ENCODE results near the gene CLSTN2. TPM values are rescaled to one million over a fixed set of nuclear protein-coding genes. Genes with fewer than 3 reads are reported as not detected.

The CLSTN2 gene
- total and polyA plus RNA-seq, 4 donors = 0.13 to 20.6 (median 9.1) TPM

DNA sequence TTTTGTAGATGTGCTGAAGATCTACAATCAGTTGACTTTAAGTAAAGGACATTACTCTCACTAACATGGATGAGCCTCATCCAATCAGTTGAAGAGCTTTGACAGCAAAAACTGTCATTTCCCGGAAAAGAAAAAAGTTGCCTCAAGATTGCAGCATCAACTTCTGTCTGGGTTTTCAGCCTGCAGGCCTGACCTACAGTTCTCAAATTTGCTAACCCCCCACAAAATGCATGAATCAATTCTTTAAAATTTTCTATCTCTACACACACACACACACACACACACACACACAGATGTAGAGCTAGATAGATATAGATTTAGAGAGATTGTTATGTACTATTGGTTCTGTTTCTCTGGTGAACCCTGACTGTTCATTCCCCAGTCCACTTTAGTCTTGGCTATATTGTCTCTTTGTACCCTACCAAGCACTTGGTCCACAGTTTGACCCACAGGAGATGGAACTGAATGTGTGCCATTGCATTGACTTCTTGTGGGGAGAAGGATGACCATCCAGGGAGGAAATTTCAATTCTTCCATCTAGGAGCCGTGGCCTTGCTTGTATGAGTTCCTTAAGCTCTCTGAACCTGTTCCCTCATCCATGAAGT lies 228.3 kb downstream of the CLSTN2 start:
- intact Hi-C loops (cut with DNase I) = no loop called here
- WGBS, 2 donors = 95 to 98% methylated on average over 2 of the region's 2 CpGs
- ATAC-seq (ENCODE audit: low FRiP score) (no peak), DNase-seq (no peak)
- Histone ChIP-seq H3K27me3 (ENCODE audit: control insufficient read depth in 1 of 2, insufficient read depth in 2 of 2, low read length in 1 of 2) (no peaks in the 10 kb centered on the region), H3K4me1 (ENCODE audit: control insufficient read depth in 1 of 2, insufficient read depth in 2 of 2, low read length in 2 of 2) (peaks cover 0 to 3% of the 10 kb centered on the region in 2 donors), H3K4me3 (ENCODE audit: low read length in 2 of 2) (no peak overlapping the region), H3K27ac (ENCODE audit: low read depth in 1 of 2, low read length in 2 of 2) (no peak overlapping the region), H3K36me3 (ENCODE audit: control insufficient read depth in 1 of 2, insufficient read depth in 2 of 2, low read length in 1 of 2) (no peaks in the 10 kb centered on the region), H3K9me3 (ENCODE audit: control insufficient read depth, low read length) (no peaks in the 10 kb centered on the region)

DNA sequence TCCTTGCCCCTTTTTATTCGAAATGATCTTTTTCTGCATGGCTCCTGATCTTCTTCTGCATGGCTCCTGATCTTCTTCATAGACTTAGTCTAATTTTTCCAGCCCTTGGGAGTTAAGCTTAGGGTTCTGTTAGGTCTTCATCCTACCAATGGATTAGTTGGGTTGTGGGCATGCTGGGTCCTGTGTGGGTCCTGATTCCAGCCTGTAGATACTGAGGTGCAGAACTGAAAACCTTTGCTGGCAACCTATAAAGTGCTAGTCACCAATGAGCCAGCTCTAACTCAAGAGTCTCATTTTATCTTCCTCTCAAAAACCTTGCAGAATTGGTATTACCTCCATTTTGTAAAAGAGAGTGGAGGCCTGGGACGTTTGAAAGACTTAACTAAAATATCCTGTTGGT lies 229.2 kb downstream of the CLSTN2 start:
- DNase-seq (no peak), ATAC-seq (ENCODE audit: low FRiP score) (no peak)
- H3K27ac ChIP-seq (ENCODE audit: low read depth in 1 of 2, low read length in 2 of 2) = no peak overlapping the region
- H3K36me3 ChIP-seq (ENCODE audit: control insufficient read depth in 1 of 2, insufficient read depth in 2 of 2, low read length in 1 of 2) = no peaks in the 10 kb centered on the region
- WGBS, 2 donors = 87 to 90% methylated on average over 2 of the region's 2 CpGs
- no peaks in the 10 kb centered on the region for H3K27me3 ChIP-seq (ENCODE audit: control insufficient read depth in 1 of 2, insufficient read depth in 2 of 2, low read length in 1 of 2)
- H3K4me1 ChIP-seq (ENCODE audit: control insufficient read depth in 1 of 2, insufficient read depth in 2 of 2, low read length in 2 of 2) = peaks cover 0 to 3% of the 10 kb centered on the region in 2 donors
- H3K9me3 ChIP-seq (ENCODE audit: control insufficient read depth, low read length) = no peaks in the 10 kb centered on the region
- no peak overlapping the region for H3K4me3 ChIP-seq (ENCODE audit: low read length in 2 of 2)
- intact Hi-C loops (cut with DNase I) = no loop called here

DNA sequence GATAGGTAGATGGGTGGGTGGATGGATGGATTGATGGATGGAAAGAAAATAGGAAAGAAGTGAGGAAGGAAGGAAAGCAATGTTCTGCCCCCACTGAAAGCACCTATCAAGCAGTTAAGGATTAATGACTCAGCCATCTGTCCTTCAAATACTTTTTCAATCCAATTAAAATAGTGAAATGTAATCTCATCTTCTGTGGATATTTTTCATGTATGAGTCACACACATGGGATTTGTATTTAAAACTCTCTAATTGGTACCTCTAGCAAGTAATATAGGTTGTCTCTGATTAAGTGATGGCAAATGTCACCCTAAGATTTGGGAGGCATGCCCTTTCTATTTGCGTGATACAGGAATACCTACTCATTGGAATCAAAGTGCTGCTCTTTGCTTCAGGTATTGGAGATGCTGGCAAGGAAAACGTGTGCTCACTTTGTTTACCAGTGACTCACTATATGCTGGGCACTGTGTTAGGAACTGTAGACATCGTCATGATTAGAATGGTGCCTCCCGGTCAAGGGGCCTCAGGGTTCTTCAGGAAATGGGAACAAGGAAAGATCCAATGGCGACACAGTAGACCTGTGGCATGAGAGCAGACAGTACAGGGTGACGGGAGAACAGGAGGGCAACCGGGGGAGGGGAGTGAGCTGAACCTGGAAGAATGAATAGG lies 230.1 kb downstream of the CLSTN2 start:
- H3K9me3 ChIP-seq (ENCODE audit: control insufficient read depth, low read length) = no peaks in the 10 kb centered on the region
- H3K27ac ChIP-seq (ENCODE audit: low read depth in 1 of 2, low read length in 2 of 2) = no peak overlapping the region
- no peaks in the 10 kb centered on the region for H3K36me3 ChIP-seq (ENCODE audit: control insufficient read depth in 1 of 2, insufficient read depth in 2 of 2, low read length in 1 of 2)
- ATAC-seq (ENCODE audit: low FRiP score) = no peak
- no peaks in the 10 kb centered on the region for H3K27me3 ChIP-seq (ENCODE audit: control insufficient read depth in 1 of 2, insufficient read depth in 2 of 2, low read length in 1 of 2)
- H3K4me1 ChIP-seq (ENCODE audit: control insufficient read depth in 1 of 2, insufficient read depth in 2 of 2, low read length in 2 of 2) = peaks cover 0 to 3% of the 10 kb centered on the region in 2 donors
- DNase-seq = no peak
- intact Hi-C loops (cut with DNase I) = no loop called here
- WGBS, 2 donors = 80% methylated on average over 7 of the region's 7 CpGs
- no peak overlapping the region for H3K4me3 ChIP-seq (ENCODE audit: low read length in 2 of 2)

DNA sequence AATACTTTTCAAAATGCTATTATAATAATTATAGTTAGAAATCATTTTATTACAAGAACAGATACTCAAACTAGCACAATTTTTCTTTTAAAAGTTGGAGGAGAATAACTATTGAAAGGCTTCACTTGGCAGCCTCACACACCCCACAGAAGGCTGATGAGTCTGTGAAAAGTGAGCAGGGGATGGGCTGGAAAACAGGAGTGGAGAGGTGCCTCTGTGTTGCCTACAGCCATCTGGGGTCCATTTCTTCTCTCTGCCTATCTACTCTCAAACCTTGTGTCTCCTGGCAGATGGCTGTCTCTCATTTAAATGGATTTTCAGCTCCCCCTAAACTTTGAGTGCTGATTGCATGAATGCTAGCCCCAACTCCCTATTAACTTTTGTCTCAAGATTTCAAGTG lies 230.8 kb downstream of the CLSTN2 start:
- Histone ChIP-seq H3K4me1 (ENCODE audit: control insufficient read depth in 1 of 2, insufficient read depth in 2 of 2, low read length in 2 of 2) (peaks cover 0 to 3% of the 10 kb centered on the region in 2 donors), H3K36me3 (ENCODE audit: control insufficient read depth in 1 of 2, insufficient read depth in 2 of 2, low read length in 1 of 2) (no peaks in the 10 kb centered on the region), H3K27me3 (ENCODE audit: control insufficient read depth in 1 of 2, insufficient read depth in 2 of 2, low read length in 1 of 2) (no peaks in the 10 kb centered on the region), H3K27ac (ENCODE audit: low read depth in 1 of 2, low read length in 2 of 2) (no peak overlapping the region), H3K4me3 (ENCODE audit: low read length in 2 of 2) (no peak overlapping the region), H3K9me3 (ENCODE audit: control insufficient read depth, low read length) (no peaks in the 10 kb centered on the region)
- peak; percentile 16 for ATAC-seq (ENCODE audit: low FRiP score)
- intact Hi-C loops (cut with DNase I) = no loop called here
- no peak for DNase-seq

DNA sequence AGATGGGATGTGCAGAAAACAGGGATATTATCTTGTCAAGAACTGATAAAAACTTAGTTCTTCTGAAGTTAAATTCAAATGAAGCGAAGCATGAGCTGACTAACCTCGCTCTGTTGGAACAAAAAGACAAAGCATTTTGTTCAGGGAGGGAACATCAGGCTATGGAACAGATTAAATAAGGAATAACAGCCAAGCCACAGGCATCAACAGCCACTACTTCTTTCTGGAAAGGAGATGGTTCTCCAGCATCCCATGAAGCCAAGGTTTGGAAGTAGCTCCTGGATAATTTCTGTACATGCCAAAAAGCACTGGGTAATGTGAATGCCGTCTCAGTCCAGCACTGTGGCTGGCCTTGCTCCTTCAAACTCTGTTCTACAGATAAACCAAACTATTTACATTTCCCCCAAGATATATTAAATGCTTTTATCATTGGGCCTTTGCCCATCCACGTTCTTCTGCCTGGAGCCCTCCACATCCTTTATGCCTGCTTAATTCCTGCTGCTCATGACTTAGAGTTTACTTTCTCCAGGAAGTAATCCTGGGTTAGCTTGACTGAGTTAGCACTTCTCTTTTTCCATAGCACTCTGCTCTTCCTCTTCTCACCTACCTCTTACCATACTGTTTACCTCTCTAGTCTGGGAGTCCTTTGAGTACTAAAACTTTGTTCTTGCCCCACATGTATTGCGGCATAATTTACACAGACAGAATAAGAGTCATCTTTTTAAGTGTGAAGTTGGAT lies 232.0 kb downstream of the CLSTN2 start:
- WGBS, 2 donors = 64 to 65% methylated on average over 5 of the region's 5 CpGs
- H3K27ac ChIP-seq (ENCODE audit: low read depth in 1 of 2, low read length in 2 of 2) = no peak overlapping the region
- no peaks in the 10 kb centered on the region for H3K36me3 ChIP-seq (ENCODE audit: control insufficient read depth in 1 of 2, insufficient read depth in 2 of 2, low read length in 1 of 2)
- intact Hi-C loops (cut with DNase I) = no loop called here
- no peak for DNase-seq
- no peaks in the 10 kb centered on the region for H3K27me3 ChIP-seq (ENCODE audit: control insufficient read depth in 1 of 2, insufficient read depth in 2 of 2, low read length in 1 of 2)
- ATAC-seq (ENCODE audit: low FRiP score) = peak; percentile 69
- peaks cover 0 to 3% of the 10 kb centered on the region in 2 donors for H3K4me1 ChIP-seq (ENCODE audit: control insufficient read depth in 1 of 2, insufficient read depth in 2 of 2, low read length in 2 of 2)
- H3K9me3 ChIP-seq (ENCODE audit: control insufficient read depth, low read length) = no peaks in the 10 kb centered on the region
- no peak overlapping the region for H3K4me3 ChIP-seq (ENCODE audit: low read length in 2 of 2)

DNA sequence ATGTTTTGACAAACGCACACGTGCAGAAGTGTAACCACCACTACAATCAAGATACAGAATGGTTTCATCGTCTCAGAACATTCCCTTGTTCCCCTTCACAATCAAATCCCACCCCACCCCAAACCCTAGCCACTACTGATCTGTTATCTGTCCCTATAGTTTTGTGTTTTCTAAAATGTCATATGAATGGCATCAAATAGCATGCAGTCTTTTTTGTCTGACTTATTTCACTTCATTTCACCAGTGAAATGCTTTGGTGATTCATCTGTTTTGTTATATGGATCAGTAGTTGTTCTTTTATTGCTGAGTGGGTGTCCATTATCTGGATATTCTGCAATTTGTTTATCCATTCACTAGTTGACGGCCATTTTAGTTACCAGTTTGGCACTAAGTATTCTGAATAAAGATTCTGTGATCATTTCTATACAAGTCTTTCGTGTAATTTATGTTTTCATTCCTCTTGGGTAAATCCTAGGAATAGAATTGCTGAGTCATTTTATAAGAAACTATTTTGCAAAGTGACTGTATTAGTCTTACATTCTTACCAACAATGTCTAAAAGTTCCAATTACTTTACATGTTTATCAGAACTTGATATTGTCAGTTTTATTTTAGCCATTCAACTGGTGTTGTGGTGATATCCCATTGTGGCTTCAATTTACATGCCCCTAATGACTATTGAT lies 232.8 kb downstream of the CLSTN2 start:
- no peaks in the 10 kb centered on the region for H3K9me3 ChIP-seq (ENCODE audit: control insufficient read depth, low read length)
- 56 to 60% methylated on average over 5 of the region's 5 CpGs for WGBS, 2 donors
- H3K27ac ChIP-seq (ENCODE audit: low read depth in 1 of 2, low read length in 2 of 2) = no peak overlapping the region
- DNase-seq (no peak), ATAC-seq (ENCODE audit: low FRiP score) (no peak)
- H3K4me1 ChIP-seq (ENCODE audit: control insufficient read depth in 1 of 2, insufficient read depth in 2 of 2, low read length in 2 of 2) = peaks cover 0 to 3% of the 10 kb centered on the region in 2 donors
- no peaks in the 10 kb centered on the region for H3K36me3 ChIP-seq (ENCODE audit: control insufficient read depth in 1 of 2, insufficient read depth in 2 of 2, low read length in 1 of 2)
- no peak overlapping the region for H3K4me3 ChIP-seq (ENCODE audit: low read length in 2 of 2)
- no peaks in the 10 kb centered on the region for H3K27me3 ChIP-seq (ENCODE audit: control insufficient read depth in 1 of 2, insufficient read depth in 2 of 2, low read length in 1 of 2)
- intact Hi-C loops (cut with DNase I) = no loop called here

DNA sequence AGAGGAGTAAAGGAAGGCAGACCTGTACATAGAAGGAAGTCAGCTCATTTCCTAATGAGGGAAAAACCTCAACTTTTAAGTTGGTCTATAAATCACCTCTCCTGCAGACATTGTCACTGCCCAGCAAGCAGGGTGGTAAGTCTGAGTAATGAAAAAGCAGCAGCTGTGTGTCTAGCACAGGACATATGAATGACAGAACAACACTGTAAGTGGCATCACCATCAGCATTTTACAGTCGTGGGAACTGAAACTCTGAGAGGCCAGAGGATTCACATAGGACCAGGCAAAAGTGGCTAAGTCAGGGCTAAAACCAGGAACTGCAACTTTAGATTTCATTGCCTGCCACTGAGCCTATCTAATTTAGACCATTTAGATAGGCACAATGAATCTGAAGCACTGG lies 235.6 kb downstream of the CLSTN2 start:
- no peaks in the 10 kb centered on the region for H3K27me3 ChIP-seq (ENCODE audit: control insufficient read depth in 1 of 2, insufficient read depth in 2 of 2, low read length in 1 of 2)
- peaks cover 1% of the 10 kb centered on the region for H3K9me3 ChIP-seq (ENCODE audit: control insufficient read depth, low read length)
- no peak overlapping the region for H3K4me3 ChIP-seq (ENCODE audit: low read length in 2 of 2)
- H3K4me1 ChIP-seq (ENCODE audit: control insufficient read depth in 1 of 2, insufficient read depth in 2 of 2, low read length in 2 of 2) = peaks cover 0 to 3% of the 10 kb centered on the region in 2 donors
- ATAC-seq (ENCODE audit: low FRiP score) = no peak
- DNase-seq = no peak
- H3K36me3 ChIP-seq (ENCODE audit: control insufficient read depth in 1 of 2, insufficient read depth in 2 of 2, low read length in 1 of 2) = no peaks in the 10 kb centered on the region
- 55 to 68% methylated on average over 1 of the region's 1 CpG for WGBS, 2 donors
- intact Hi-C loops (cut with DNase I) = no loop called here
- H3K27ac ChIP-seq (ENCODE audit: low read depth in 1 of 2, low read length in 2 of 2) = no peak overlapping the region

DNA sequence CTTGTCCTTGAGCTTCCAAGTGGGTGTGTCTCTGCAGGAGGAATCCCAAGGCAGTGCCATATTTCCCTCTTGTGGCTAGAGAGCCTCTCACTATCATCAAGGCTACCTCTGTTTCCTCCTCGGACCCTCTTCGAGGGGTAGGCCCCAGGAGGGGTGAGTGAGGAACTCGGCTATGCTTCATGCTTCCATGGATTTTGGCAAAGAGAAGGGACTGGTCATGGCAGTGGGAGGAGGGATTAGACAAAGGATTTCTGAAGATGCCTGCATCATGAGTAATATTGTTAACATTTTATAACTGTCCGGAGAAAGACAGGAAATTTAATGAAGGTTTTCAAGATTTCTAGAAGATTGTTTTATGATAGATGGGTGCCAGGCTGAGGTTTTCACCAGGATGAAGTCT lies 241.5 kb downstream of the CLSTN2 start:
- peaks cover 1% of the 10 kb centered on the region for H3K9me3 ChIP-seq (ENCODE audit: control insufficient read depth, low read length)
- WGBS, 2 donors = 52 to 59% methylated on average over 4 of the region's 4 CpGs
- ATAC-seq (ENCODE audit: low FRiP score) (no peak), DNase-seq (no peak)
- no peak overlapping the region for H3K27ac ChIP-seq (ENCODE audit: low read depth in 1 of 2, low read length in 2 of 2)
- no peaks in the 10 kb centered on the region for H3K27me3 ChIP-seq (ENCODE audit: control insufficient read depth in 1 of 2, insufficient read depth in 2 of 2, low read length in 1 of 2)
- no peaks in the 10 kb centered on the region for H3K4me1 ChIP-seq (ENCODE audit: control insufficient read depth in 1 of 2, insufficient read depth in 2 of 2, low read length in 2 of 2)
- no peak overlapping the region for H3K4me3 ChIP-seq (ENCODE audit: low read length in 2 of 2)
- intact Hi-C loops (cut with DNase I) = no loop called here
- H3K36me3 ChIP-seq (ENCODE audit: control insufficient read depth in 1 of 2, insufficient read depth in 2 of 2, low read length in 1 of 2) = no peaks in the 10 kb centered on the region
